Measurements from ENCODE around the gene DBT.

The DBT gene

DNA sequence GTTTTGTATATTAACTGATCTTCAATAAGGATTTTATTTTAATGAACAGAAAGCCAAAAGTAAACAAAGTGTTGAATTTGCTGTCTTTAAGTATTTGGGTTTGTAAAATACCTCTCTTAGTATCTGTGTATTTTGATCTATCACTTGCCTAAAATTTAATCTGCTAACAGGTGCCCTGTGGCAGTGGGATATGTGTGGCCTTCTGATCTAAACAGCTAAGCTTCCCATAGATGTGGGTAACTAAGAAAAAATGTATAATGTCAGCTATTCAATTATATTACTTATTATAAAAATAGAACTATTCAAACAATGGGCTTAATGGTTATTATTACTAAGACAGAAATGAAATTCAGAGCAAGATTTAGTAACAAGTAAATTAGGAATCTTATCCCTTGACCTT lies 86.8 kb downstream of the DBT start:
- Histone ChIP-seq H3K36me3 (ENCODE audit: control insufficient read depth, insufficient read depth, low read length) (no peaks in the 10 kb centered on the region), H3K4me3 (replicated peaks; ENCODE audit: low read depth, low read length) (no peak overlapping the region), H3K27me3 (replicated peaks; ENCODE audit: control insufficient read depth, insufficient read depth, low read length) (no peaks in the 10 kb centered on the region)
- no peak for DNase-seq (ENCODE audit: extremely low read depth, insufficient read length)
- TF ChIP-seq CTCF (IDR thresholded peaks at IDR 0.05; ENCODE audit: insufficient read depth, low read length, poor library complexity, severe bottlenecking) = no peak

DNA sequence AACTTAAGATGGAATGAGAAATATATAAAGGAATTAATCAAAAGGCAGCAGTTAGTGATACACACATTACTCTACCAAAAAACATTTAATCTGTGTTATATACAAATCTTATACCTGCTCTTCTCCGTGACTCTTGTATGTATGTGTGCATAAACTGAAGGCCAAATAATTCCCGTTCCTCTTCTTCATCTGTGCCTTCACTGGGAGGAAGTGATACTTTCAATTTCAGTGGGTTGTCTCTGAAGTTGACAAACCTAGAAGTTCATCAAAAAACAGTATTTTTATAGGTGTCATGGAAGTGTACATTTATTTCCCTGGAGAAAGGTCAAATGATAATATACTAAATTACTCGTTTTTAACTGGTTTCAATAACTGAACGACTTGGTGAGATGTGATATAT lies 97.4 kb downstream of the DBT start:
- TF ChIP-seq CTCF (IDR thresholded peaks at IDR 0.05; ENCODE audit: insufficient read depth, low read length, poor library complexity, severe bottlenecking) = no peak
- DNase-seq (ENCODE audit: extremely low read depth, insufficient read length) = no peak
- H3K27me3 ChIP-seq (replicated peaks; ENCODE audit: control insufficient read depth, insufficient read depth, low read length) = no peaks in the 10 kb centered on the region
- no peak overlapping the region for H3K4me3 ChIP-seq (replicated peaks; ENCODE audit: low read depth, low read length)
- no peaks in the 10 kb centered on the region; the same call in 1 of the 2 replicates for H3K36me3 ChIP-seq (ENCODE audit: control insufficient read depth, insufficient read depth, low read length)

GRCh38 chr1:100151679-100152078 lies 98.0 kb downstream of the DBT start:
- H3K4me3 ChIP-seq (replicated peaks; ENCODE audit: low read depth, low read length) = no peak overlapping the region
- no peak for TF ChIP-seq CTCF (IDR thresholded peaks at IDR 0.05; ENCODE audit: insufficient read depth, low read length, poor library complexity, severe bottlenecking)
- H3K36me3 ChIP-seq (ENCODE audit: control insufficient read depth, insufficient read depth, low read length) = no peaks in the 10 kb centered on the region; the same call in none of the 2 replicates

GRCh38 chr1:100147875-100148274 lies 101.8 kb downstream of the DBT start:
- Histone ChIP-seq H3K27me3 (replicated peaks; ENCODE audit: control insufficient read depth, insufficient read depth, low read length) (no peaks in the 10 kb centered on the region), H3K36me3 (ENCODE audit: control insufficient read depth, insufficient read depth, low read length) (peaks cover 3% of the 10 kb centered on the region), H3K4me3 (replicated peaks; ENCODE audit: low read depth, low read length) (no peak overlapping the region)
- DNase-seq (ENCODE audit: extremely low read depth, insufficient read length) = no peak
- no peak for TF ChIP-seq CTCF (IDR thresholded peaks at IDR 0.05; ENCODE audit: insufficient read depth, low read length, poor library complexity, severe bottlenecking)

More at GRCh38 chr1:100151679-100152078, 98.0 kb downstream of the DBT start:
- no peaks in the 10 kb centered on the region for H3K27me3 ChIP-seq (replicated peaks; ENCODE audit: control insufficient read depth, insufficient read depth, low read length)
- DNase-seq (ENCODE audit: extremely low read depth, insufficient read length) = no peak

- Histone ChIP-seq H3K27me3 (replicated peaks; ENCODE audit: control insufficient read depth, insufficient read depth, low read length) (no peaks in the 10 kb centered on the region), H3K36me3 (ENCODE audit: control insufficient read depth, insufficient read depth, low read length) (peaks cover 3% of the 10 kb centered on the region), H3K4me3 (replicated peaks; ENCODE audit: low read depth, low read length) (no peak overlapping the region)
- no peak for DNase-seq (ENCODE audit: extremely low read depth, insufficient read length)
- TF ChIP-seq CTCF (IDR thresholded peaks at IDR 0.05; ENCODE audit: insufficient read depth, low read length, poor library complexity, severe bottlenecking) = no peak
Observed at GRCh38 chr1:100146958-100147357, 102.7 kb downstream of the DBT start.

DNA sequence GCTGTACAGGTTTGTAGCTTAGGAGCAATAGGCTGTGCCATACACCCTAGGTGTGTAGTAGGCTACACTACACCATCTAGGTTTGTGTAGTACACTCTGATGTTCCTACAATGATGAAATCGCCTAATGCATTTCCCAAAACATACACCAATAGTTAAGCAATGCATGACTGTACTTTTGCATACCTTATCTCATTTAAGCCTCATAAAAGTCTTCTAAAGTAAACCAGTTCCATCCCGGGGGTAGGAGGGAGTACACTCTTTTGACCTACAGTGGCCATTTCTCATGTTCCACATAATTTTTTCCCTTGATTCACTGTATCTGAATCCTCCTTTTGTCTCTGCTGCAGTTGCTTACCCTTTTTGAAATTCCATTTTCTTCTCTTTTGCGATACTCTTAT lies 104.5 kb downstream of the DBT start:
- H3K27me3 ChIP-seq (replicated peaks; ENCODE audit: control insufficient read depth, insufficient read depth, low read length) = no peaks in the 10 kb centered on the region
- no peak overlapping the region for H3K4me3 ChIP-seq (replicated peaks; ENCODE audit: low read depth, low read length)
- no peak for DNase-seq (ENCODE audit: extremely low read depth, insufficient read length)
- TF ChIP-seq CTCF (IDR thresholded peaks at IDR 0.05; ENCODE audit: insufficient read depth, low read length, poor library complexity, severe bottlenecking) = no peak
- H3K36me3 ChIP-seq (ENCODE audit: control insufficient read depth, insufficient read depth, low read length) = peaks cover 3% of the 10 kb centered on the region
